Eye (tissue), 1 donor: ENCODE results near the gene DCAF7.

Experiments used
- DNase-seq: peaks from one replicate; pipeline ENCODE4 v3.0.0-alpha.2; 2015

DCAF7 gene

GRCh38 chr17:63595132-63595531 is 44.9 kb downstream of the DCAF7 start:
- no peak for DNase-seq

- DNase-seq: peak; percentile 9
Observed at GRCh38 chr17:63596856-63597586, 46.7 kb downstream of the DCAF7 start.

GRCh38 chr17:63598281-63598680 is 48.0 kb downstream of the DCAF7 start:
- no peak for DNase-seq

GRCh38 chr17:63600569-63601438 is 50.5 kb downstream of the DCAF7 start, which contains the start of gene TACO1:
Gene TACO1, plus strand, starts transcription at chr17:63600895. Its CDS starts 189 bp downstream, at chr17:63601084.
- DNase-seq: peak; percentile 93

GRCh38 chr17:63601439-63602371 is 51.4 kb downstream of the DCAF7 start:
- no peak for DNase-seq

GRCh38 chr17:63609816-63610573 is 59.7 kb downstream of the DCAF7 start:
- DNase-seq: no peak

- DNase-seq: no peak
Observed at GRCh38 chr17:63610854-63611253, 60.6 kb downstream of the DCAF7 start.

GRCh38 chr17:63611354-63611753 is 61.1 kb downstream of the DCAF7 start:
- DNase-seq: no peak

GRCh38 chr17:63613663-63614062 is 63.4 kb downstream of the DCAF7 start:
- no peak for DNase-seq

GRCh38 chr17:63621229-63621683 is 71.0 kb downstream of the DCAF7 start:
- no peak for DNase-seq

- DNase-seq: peak; percentile 100
Observed at GRCh38 chr17:63621684-63622573, 71.7 kb downstream of the DCAF7 start, which contains the start of gene MAP3K3. Gene MAP3K3, plus strand, starts transcription at chr17:63622417. Its CDS starts 343 bp downstream, at chr17:63622760.

- peak; percentile 80 for DNase-seq
Observed at GRCh38 chr17:63622574-63623390, 72.5 kb downstream of the DCAF7 start.

GRCh38 chr17:63623786-63624530 is 73.7 kb downstream of the DCAF7 start:
- peak; percentile 13 for DNase-seq

- DNase-seq: no peak
Observed at GRCh38 chr17:63624531-63624880, 74.2 kb downstream of the DCAF7 start.

- no peak for DNase-seq
Observed at GRCh38 chr17:63626551-63627180, 76.4 kb downstream of the DCAF7 start.

GRCh38 chr17:63629627-63630026 is 79.3 kb downstream of the DCAF7 start:
- DNase-seq: no peak

- DNase-seq: no peak
Observed at GRCh38 chr17:63631062-63631461, 80.8 kb downstream of the DCAF7 start.

- DNase-seq: no peak
Observed at GRCh38 chr17:63631626-63632025, 81.3 kb downstream of the DCAF7 start.

- no peak for DNase-seq
Observed at GRCh38 chr17:63633742-63634141, 83.5 kb downstream of the DCAF7 start.
